GM12865 (cell line): ENCODE measurements around the gene LYRM4.

Experiments
- DNase-seq: peaks from one replicate; pipeline ENCODE4 v3.0.0; 2010; ENCODE audit warnings: low read depth
- H3K4me3 ChIP-seq: 2 replicates; pipeline ENCODE4 v1.5.1; 2011; ENCODE audit warnings: mild to moderate bottlenecking, low read depth, low read length, control low read depth
- TF ChIP-seq, protein P1 (sequence below): IDR thresholded peaks from 2 replicates; pipeline ENCODE4 v1.5.1; 2011; ENCODE audit warnings: low read length, control low read depth, low read depth, inconsistent platforms; ENCODE audit not compliant: insufficient read depth; ENCODE audit errors: missing control alignments

LYRM4 gene

DNA sequence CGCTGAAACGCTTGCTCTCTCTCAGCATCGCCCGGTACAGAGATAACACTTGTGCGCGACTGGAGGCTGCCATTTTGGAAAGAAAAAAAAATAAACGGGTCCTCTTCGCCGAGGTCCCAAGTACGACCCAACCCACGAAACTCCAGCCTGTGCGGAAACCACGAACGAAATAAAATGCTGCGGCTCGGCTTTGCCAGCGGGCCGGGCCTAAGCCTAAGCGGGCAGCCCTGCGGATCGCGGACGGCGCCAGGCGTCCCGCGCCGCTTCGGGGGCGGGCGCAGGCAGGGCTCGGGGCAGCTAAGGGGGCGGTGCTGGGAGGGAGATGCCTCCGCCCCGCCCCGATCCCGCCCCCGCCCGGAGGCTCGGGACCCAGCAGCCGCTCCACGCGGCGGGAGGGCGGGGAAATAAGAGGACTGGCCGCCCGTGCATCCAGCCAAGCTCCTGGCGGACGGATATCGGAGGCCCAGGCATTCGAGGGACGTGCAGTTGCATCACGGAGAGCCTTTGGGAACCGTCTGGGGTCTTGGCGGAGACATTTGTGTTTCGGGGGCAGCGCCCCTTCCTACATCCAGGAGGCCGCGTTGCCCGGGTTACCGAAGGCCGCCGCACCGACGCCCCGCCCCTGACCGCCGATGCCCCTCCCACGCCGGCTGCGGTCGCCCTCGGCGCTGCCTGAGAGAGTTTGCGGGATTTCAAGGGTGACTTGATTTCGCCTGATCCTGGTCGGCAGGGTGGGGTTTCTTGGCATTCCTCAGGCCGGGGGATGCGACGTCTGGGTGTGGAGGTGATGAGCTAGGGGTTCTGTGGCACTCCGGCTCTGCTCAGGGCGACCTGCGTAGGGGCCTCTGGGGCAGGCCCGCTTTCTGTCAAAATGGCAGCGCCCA is at the start of gene LYRM4, which contains the start of gene FARS2:
Gene LYRM4, minus strand, starts transcription at position 290 of the 884 bp plus-strand sequence. Its CDS starts 217 bp downstream, at position 73.
Gene FARS2, plus strand, starts transcription at position 853 of the 884 bp plus-strand sequence.
- H3K4me3 ChIP-seq = peak within 1 kb of the TSS; percentile 67
- TF ChIP-seq, protein P1, sequence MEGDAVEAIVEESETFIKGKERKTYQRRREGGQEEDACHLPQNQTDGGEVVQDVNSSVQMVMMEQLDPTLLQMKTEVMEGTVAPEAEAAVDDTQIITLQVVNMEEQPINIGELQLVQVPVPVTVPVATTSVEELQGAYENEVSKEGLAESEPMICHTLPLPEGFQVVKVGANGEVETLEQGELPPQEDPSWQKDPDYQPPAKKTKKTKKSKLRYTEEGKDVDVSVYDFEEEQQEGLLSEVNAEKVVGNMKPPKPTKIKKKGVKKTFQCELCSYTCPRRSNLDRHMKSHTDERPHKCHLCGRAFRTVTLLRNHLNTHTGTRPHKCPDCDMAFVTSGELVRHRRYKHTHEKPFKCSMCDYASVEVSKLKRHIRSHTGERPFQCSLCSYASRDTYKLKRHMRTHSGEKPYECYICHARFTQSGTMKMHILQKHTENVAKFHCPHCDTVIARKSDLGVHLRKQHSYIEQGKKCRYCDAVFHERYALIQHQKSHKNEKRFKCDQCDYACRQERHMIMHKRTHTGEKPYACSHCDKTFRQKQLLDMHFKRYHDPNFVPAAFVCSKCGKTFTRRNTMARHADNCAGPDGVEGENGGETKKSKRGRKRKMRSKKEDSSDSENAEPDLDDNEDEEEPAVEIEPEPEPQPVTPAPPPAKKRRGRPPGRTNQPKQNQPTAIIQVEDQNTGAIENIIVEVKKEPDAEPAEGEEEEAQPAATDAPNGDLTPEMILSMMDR = no peak

DNA sequence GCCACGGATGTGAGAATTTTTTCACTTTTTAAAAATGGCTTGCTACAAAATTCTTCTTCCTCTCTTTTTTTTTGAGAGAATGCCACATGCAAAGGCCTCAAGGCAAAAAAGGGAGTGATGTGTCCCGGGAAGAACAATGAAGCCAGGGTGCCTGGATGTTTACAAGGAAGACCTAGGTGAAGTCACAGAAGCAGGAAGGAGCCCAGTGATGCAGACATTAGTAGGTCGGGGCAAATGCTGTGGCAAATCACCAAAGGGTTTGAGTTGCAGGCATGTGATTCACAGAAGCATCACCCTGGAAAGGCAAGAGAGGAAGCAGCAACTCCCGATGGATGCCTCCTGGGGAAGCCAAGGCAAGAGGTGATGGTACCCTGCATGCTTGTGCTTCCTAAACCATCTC is 47.3 kb upstream of the LYRM4 start:
- no peak overlapping the region for H3K4me3 ChIP-seq
- no peak for DNase-seq
- TF ChIP-seq, protein P1 = no peak

More for the DNA sequence above, at the start of gene LYRM4, which contains the start of gene FARS2:
- peak; percentile 93 for DNase-seq

DNA sequence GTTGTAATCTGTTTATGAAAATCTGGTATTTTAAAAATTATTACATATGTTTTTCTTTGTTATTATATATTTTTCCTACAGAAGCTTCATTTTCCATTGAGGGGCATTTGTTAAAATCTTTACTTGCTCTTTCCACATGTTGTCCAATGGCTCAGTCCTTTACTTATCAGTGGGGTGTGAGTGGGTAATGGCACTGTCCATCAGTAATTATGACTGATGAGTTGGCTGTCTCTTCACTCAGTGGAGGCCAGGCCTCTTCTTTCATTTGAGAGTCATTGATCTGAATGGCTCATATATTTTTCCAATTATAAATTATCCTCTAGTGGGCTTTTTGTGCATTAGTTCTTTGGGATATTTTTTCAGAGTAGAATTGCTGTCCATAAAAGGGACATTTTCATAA is 46.3 kb upstream of the LYRM4 start:
- TF ChIP-seq, protein P1 = no peak
- no peak overlapping the region for H3K4me3 ChIP-seq
- no peak for DNase-seq

DNA sequence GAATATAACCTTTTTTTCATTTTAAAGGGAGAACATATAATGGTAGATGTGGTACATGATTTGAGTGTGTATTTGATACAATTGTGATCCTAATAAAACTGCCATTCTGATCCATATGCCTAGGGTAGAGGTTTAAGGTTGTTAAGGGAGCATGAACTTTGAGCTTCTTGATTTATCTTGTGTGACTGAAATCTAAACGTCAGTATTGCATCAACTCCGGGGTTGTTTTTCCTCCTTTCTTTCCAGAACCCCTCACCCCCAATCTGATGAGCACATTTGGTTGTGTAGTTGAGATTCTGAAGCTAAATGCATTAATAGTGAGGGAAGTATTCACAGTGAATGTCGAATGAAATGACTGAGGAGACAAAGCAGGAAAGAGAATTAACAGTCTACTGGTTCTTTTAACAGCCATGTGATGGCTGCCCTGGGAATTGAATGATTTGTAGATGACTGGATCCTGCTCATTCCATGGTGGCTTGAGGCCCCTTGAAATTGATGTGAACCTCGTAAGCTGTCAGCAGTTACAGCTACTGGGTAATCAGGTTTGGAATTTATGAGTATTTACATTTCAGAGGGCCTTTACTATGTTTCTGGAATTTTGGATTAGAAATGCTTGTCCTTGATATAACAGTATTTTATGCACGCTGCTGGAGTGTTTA is 45.3 kb upstream of the LYRM4 start:
- DNase-seq = no peak
- no peak overlapping the region for H3K4me3 ChIP-seq
- TF ChIP-seq, protein P1 = no peak

DNA sequence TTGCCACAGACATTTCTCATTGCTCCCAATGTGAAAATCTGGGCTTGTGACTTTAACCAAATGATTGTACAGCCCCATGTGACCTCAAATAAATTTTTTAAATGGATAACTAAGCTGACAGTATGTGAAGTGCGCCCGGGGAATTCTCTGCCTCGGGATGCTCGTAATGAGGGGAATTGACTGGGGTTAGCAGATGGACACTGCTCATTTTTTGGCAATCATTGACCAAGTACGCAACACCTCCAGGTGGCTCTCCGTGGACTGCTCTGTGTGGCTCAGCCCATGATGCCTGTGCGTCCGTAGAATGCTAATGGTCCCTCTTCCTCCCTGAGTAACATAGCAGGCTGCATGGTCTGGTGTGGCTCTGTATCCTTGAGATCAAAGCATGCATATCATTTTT is 42.9 kb upstream of the LYRM4 start:
- TF ChIP-seq, protein P1 = no peak
- no peak for DNase-seq
- H3K4me3 ChIP-seq = no peak overlapping the region

DNA sequence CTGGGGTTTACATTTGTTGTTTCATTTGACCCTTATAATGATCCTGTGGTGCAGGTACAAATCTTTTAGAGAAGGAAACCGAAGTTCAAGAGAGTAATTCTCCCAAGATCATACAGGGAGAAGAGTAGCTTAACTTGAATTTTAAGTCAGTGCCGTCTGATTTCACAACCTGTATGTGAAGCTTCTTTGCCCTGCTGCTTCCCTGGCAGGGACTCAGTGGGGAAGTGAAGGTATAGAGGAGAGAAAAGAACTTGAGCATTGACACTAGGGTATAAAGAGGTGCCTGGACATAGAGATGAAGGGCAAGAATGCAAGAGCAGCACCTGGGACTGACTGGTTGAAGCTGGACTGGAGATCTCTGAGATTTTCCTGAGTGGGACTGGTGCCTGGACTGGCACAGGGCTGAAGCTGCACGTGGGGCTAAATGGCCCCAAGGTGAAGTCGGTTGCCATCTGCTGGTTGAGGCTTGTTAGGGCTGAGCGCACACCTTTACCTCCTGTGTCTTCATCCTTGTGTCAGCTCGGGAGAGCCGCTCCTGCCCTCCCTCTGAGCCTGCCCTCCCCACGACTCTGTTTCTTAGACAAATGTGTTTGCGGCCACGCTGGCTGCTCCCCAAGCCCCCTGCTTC is 42.4 kb upstream of the LYRM4 start:
- H3K4me3 ChIP-seq = peak overlapping the region; percentile 53
- TF ChIP-seq, protein P1 = peak; percentile 94
- peak; percentile 91 for DNase-seq
